KMS-11 (cell line): ENCODE results near the gene VMP1.
A peak's percentile ranks its signal among the peaks of the same experiment; 100 is the strongest.

Experiments
- H2AFZ ChIP-seq: fragments of 200-600 bp; sonication (generic); 2 replicates; pipeline ENCODE4 v1.6.1; 2016; ENCODE audit warnings: antibody characterized with exemption, mixed run types, low read depth
- H3K27ac ChIP-seq: fragments of 200-600 bp; sonication (generic); 2 replicates; pipeline ENCODE4 v1.6.1; 2016; ENCODE audit warnings: mild to moderate bottlenecking, mixed run types
- H3K27me3 ChIP-seq: fragments of 200-600 bp; sonication (generic); 2 replicates; pipeline ENCODE4 v1.6.1; 2017; ENCODE audit warnings: mild to moderate bottlenecking, low read depth, mixed run types, moderate library complexity; ENCODE audit not compliant: insufficient read depth
- H3K36me3 ChIP-seq: fragments of 200-600 bp; sonication (generic); 2 replicates; pipeline ENCODE4 v1.6.1; 2017; ENCODE audit warnings: mild to moderate bottlenecking, mixed run types; ENCODE audit not compliant: insufficient read depth
- H3K4me1 ChIP-seq: fragments of 200-600 bp; sonication (generic); 2 replicates; pipeline ENCODE4 v1.6.1; 2016; ENCODE audit warnings: mild to moderate bottlenecking, low read depth, mixed run types; ENCODE audit not compliant: poor library complexity, severe bottlenecking
- H3K4me2 ChIP-seq: fragments of 200-600 bp; sonication (generic); 2 replicates; pipeline ENCODE4 v1.7.0; 2016; ENCODE audit warnings: mild to moderate bottlenecking, mixed run types
- H3K4me3 ChIP-seq: fragments of 200-600 bp; sonication (generic); IDR thresholded peaks from 2 replicates; pipeline ENCODE4 v1.6.1; 2017; ENCODE audit warnings: low read depth, low read length, mixed read lengths; ENCODE audit not compliant: insufficient read depth
- H3K79me2 ChIP-seq: fragments of 200-600 bp; sonication (generic); 2 replicates; pipeline ENCODE4 v1.6.1; 2016; ENCODE audit warnings: low read depth, mixed run types; ENCODE audit not compliant: insufficient read depth
- H3K9ac ChIP-seq: fragments of 200-600 bp; sonication (generic); 2 replicates; pipeline ENCODE4 v1.6.1; 2016; ENCODE audit warnings: mild to moderate bottlenecking, mixed run types
- H4K20me1 ChIP-seq: fragments of 200-600 bp; sonication (generic); 2 replicates; pipeline ENCODE4 v1.6.1; 2016; ENCODE audit warnings: mild to moderate bottlenecking, mixed run types; ENCODE audit not compliant: insufficient read depth
- CTCF ChIP-seq: fragments of 200-600 bp; sonication (generic); conservative IDR thresholded peaks from 2 replicates; pipeline ENCODE4 v1.6.1; 2017; ENCODE audit warnings: low read depth, mild to moderate bottlenecking, antibody characterized with exemption, low read length, moderate library complexity, mixed read lengths

The VMP1 gene

GRCh38 chr17:59765038-59765437 is 57.6 kb downstream of the VMP1 start:
- Histone ChIP-seq H3K36me3 (peaks cover 7% of the 10 kb centered on the region; the same call in 1 of the 2 replicates), H3K27ac (no peak overlapping the region), H3K27me3 (no peaks in the 10 kb centered on the region), H3K4me1 (peaks cover 52% of the 10 kb centered on the region), H3K4me2 (no peak overlapping the region), H3K9ac (no peak overlapping the region), H3K4me3 (no peak overlapping the region), H4K20me1 (no peaks in the 10 kb centered on the region), H3K79me2 (no peaks in the 10 kb centered on the region), H2AFZ (no peak overlapping the region)
- no peak for TF ChIP-seq CTCF

DNA sequence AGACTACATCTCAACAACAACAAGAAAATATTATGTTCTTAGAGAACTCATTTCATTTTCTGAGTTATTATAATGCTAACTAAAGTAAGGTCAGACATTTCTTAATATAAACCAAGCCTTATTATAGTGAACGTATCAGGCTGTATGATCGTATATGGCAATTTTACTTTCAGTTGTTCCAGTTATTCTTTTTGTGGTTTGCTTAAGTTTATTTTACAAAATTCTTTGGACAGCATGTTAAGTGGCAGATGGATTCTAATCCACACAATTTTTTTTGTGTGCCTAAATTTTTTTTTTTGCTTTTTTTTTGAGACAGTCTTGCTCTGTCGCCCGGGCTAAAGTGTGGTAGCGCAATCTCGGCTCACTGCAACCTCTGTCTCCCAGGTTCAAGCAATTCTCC is 59.0 kb downstream of the VMP1 start:
- H3K9ac ChIP-seq, result no peak overlapping the region
- peaks cover 7% of the 10 kb centered on the region; the same call in 1 of the 2 replicates for H3K36me3 ChIP-seq
- H3K4me1 ChIP-seq, result peaks cover 50% of the 10 kb centered on the region
- H2AFZ ChIP-seq, result no peak overlapping the region
- H4K20me1 ChIP-seq, result no peaks in the 10 kb centered on the region
- no peak overlapping the region for H3K4me3 ChIP-seq
- H3K4me2 ChIP-seq, result no peak overlapping the region
- TF ChIP-seq CTCF, result no peak
- H3K27me3 ChIP-seq, result no peaks in the 10 kb centered on the region
- H3K27ac ChIP-seq, result no peak overlapping the region
- no peaks in the 10 kb centered on the region for H3K79me2 ChIP-seq

- Histone ChIP-seq H2AFZ (no peak overlapping the region), H3K36me3 (peaks cover 7% of the 10 kb centered on the region; the same call in 1 of the 2 replicates), H3K27me3 (no peaks in the 10 kb centered on the region), H3K27ac (no peak overlapping the region), H3K9ac (no peak overlapping the region), H3K4me1 (peaks cover 43% of the 10 kb centered on the region), H3K4me2 (no peak overlapping the region), H3K79me2 (no peaks in the 10 kb centered on the region), H3K4me3 (no peak overlapping the region), H4K20me1 (no peaks in the 10 kb centered on the region)
- TF ChIP-seq CTCF, result no peak
Observed at GRCh38 chr17:59767176-59767575, 59.7 kb downstream of the VMP1 start.

GRCh38 chr17:59769887-59770286 is 62.4 kb downstream of the VMP1 start:
- Histone ChIP-seq H3K9ac (no peak overlapping the region), H3K36me3 (peaks cover 7% of the 10 kb centered on the region; the same call in 1 of the 2 replicates), H3K4me2 (no peak overlapping the region), H3K4me3 (no peak overlapping the region), H3K4me1 (peaks cover 16% of the 10 kb centered on the region), H2AFZ (no peak overlapping the region), H4K20me1 (no peaks in the 10 kb centered on the region), H3K27ac (peak overlapping the region; percentile 2; the same call in 1 of the 2 replicates), H3K79me2 (no peaks in the 10 kb centered on the region), H3K27me3 (no peaks in the 10 kb centered on the region)
- TF ChIP-seq CTCF, result no peak

- Histone ChIP-seq H4K20me1 (no peaks in the 10 kb centered on the region), H3K4me3 (no peak overlapping the region), H3K4me2 (no peak overlapping the region), H3K27me3 (no peaks in the 10 kb centered on the region), H2AFZ (no peak overlapping the region), H3K27ac (no peak overlapping the region), H3K9ac (no peak overlapping the region), H3K36me3 (peaks cover 5% of the 10 kb centered on the region; the same call in 1 of the 2 replicates), H3K79me2 (no peaks in the 10 kb centered on the region), H3K4me1 (peaks cover 11% of the 10 kb centered on the region)
- no peak for TF ChIP-seq CTCF
Observed at GRCh38 chr17:59771093-59771492, 63.6 kb downstream of the VMP1 start.
